Activated naive CD4-positive, alpha-beta T cell treated with anti-CD3 and anti-CD28 coated beads for 36 hours (primary cell): ENCODE measurements around the gene LHFPL3. TPM values are rescaled to one million over a fixed set of nuclear protein-coding genes. Genes with fewer than 3 reads are reported as not detected.
"Not testable (repeated sequence)": the region's sequence is repeated elsewhere in the genome, so short reads cannot be mapped to it uniquely, and the experiment has no call there.

Experiments
- CTCF ChIA-PET: fragments of 350-600 bp; sonication (Branson Sonifier 250); formaldehyde crosslinking; loops from one replicate; lab custom pipeline; 2021; ENCODE audit warnings: antibody characterized with exemption; lab: Charles Lee
- DNase-seq: peaks from one replicate; pipeline ENCODE4 v3.0.0-alpha.2; 2020
- H3K27ac Mint-ChIP-seq: one replicate; pipeline ENCODE4 v1.8.0; 2021; ENCODE audit warnings: mild to moderate bottlenecking, mixed read lengths
- H3K27me3 Mint-ChIP-seq: one replicate; pipeline ENCODE4 v1.8.0; 2021; ENCODE audit warnings: low read depth, mixed read lengths
- H3K36me3 Mint-ChIP-seq: one replicate; pipeline ENCODE4 v1.8.0; 2021; ENCODE audit warnings: low read depth, mixed read lengths
- H3K4me1 Mint-ChIP-seq: one replicate; pipeline ENCODE4 v1.8.0; 2021; ENCODE audit warnings: low read depth, mixed read lengths
- H3K4me3 Mint-ChIP-seq: one replicate; pipeline ENCODE4 v1.8.0; 2021; ENCODE audit warnings: mild to moderate bottlenecking, moderate library complexity, mixed read lengths
- H3K9me3 Mint-ChIP-seq: one replicate; pipeline ENCODE4 v1.8.0; 2021; ENCODE audit warnings: mixed read lengths
- intact Hi-C: fragments of 100-400 bp; cut with micrococcal nuclease; formaldehyde crosslinking; loops from one replicate; pipeline ENCODE4 v1.15.1; 2023
- total RNA-seq, 2 experiments: library from RNA; stranded (reverse); gene quantifications; one replicate each; pipeline ENCODE4 v1.2.3, GENCODE V29; 2021

The LHFPL3 gene
- total RNA-seq, 2 experiments from 2014 or later: not detected

DNA sequence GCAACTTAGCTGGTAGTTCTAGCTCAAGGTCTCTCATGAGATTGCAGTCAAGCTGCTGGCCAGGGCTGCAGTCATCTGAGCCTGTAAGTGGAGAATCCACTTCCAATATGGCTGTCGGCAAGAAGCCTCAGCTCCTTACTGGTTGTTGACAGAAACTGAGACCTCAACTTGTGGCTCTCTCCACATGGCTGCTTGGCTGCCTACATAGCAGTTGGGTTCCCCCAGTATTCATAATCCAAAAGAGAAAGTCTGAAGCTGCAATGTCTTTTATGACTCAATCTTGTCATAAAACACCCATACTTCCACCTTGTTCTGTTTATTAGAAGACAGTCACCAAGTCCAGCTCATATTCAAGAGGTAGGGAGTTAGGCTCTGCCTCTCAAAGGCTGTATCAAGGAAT, 350.7 kb downstream of the LHFPL3 start:
- no peak for DNase-seq
- CTCF ChIA-PET: no interaction called here
- Mint-ChIP-seq H3K27me3 (peaks cover 13% of the 10 kb centered on the region), H3K4me1 (no peaks in the 10 kb centered on the region), H3K36me3 (no peaks in the 10 kb centered on the region), H3K27ac (no peak overlapping the region), H3K9me3 (no peaks in the 10 kb centered on the region), H3K4me3 (no peak overlapping the region)
- intact Hi-C loops: no loop called here

DNA sequence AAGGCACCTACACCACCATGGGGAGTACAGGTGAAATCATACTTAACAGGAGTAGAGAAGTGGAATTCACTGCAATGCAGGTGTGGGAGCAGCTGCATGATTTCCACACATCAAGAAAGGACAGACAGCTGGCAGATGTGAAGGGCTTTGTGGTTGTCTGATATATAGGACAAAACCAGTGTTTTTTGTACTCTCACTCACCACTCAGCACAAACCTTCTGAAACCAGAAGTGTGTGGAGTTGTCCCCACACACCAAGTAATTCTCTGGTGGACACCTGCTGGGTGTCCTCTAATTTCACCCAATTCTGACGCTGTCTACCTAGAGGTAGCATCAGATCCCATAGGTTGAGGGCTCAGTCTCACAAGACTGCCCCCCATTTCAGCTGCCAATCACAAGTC, 357.9 kb downstream of the LHFPL3 start:
- H3K27ac Mint-ChIP-seq: no peak overlapping the region
- DNase-seq: no peak
- intact Hi-C loops: no loop called here
- H3K4me3 Mint-ChIP-seq: no peak overlapping the region
- no peaks in the 10 kb centered on the region for H3K9me3 Mint-ChIP-seq
- H3K27me3 Mint-ChIP-seq: peaks cover 3% of the 10 kb centered on the region
- CTCF ChIA-PET: no interaction called here
- no peaks in the 10 kb centered on the region for H3K4me1 Mint-ChIP-seq
- no peaks in the 10 kb centered on the region for H3K36me3 Mint-ChIP-seq

DNA sequence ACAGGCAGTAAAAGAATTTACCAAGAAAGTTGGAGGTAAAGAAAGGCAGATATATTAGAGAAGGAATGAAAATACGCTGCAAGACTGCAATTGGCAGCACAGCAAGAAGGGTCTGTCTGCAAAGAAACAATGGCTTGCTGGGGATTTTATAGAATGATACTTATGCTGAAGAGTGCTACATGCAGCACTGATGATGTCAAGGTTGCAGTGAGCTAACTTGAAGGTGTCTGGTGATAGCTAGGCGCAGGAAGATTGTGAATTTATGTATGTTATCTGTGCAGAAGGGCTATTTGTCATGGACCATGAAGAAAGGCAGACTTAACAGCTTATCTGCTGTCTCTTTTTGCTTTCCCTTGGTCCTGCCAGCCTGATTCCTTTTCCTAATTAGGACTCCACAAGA, 366.3 kb downstream of the LHFPL3 start:
- no peaks in the 10 kb centered on the region for H3K4me1 Mint-ChIP-seq
- no peak for DNase-seq
- no peaks in the 10 kb centered on the region for H3K27me3 Mint-ChIP-seq
- H3K36me3 Mint-ChIP-seq: no peaks in the 10 kb centered on the region
- no peak overlapping the region for H3K4me3 Mint-ChIP-seq
- intact Hi-C loops: no loop called here
- H3K27ac Mint-ChIP-seq: no peak overlapping the region
- no peaks in the 10 kb centered on the region for H3K9me3 Mint-ChIP-seq
- CTCF ChIA-PET: no interaction called here

DNA sequence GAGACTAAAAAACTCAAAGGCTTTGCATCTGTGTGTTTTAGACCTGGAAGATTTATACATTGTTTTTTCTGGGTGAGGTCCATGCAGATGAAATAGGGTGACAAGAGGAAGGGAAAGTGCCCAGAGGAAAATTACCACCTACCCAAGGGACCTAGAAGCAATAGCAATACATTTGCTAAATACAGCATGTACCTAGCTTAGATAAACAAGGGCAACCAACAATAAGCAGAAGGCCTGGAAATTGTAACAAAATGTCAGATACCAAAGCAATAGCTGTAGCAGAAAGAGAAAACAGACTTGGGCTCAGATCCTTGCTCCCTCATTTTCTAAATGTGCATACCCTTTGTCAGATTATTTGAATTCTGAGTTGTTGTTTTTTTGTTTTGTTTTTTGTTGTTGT, 367.2 kb downstream of the LHFPL3 start:
- Mint-ChIP-seq H3K27ac (no peak overlapping the region), H3K9me3 (no peaks in the 10 kb centered on the region), H3K36me3 (no peaks in the 10 kb centered on the region), H3K27me3 (no peaks in the 10 kb centered on the region), H3K4me1 (no peaks in the 10 kb centered on the region), H3K4me3 (no peak overlapping the region)
- intact Hi-C loops: no loop called here
- no peak for DNase-seq
- CTCF ChIA-PET: no interaction called here

DNA sequence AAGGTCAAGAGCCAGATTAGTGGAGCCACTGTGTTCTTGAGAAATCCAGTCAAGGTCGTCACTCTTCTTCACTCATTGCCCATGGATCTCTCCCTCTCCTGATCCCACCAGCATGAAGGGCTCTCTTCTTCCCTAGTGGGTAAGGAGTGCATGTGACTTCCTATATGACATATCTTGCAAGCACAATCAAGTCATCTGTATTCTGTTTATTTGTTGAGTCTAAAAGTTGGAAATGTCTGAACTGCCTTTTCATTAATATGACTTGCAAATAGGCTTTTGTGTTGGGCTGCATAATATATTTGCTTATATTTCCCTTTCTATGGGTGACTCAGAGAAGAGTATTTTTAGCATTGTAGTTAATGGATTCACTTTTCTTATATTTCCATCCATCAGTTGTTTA, 371.9 kb downstream of the LHFPL3 start:
- CTCF ChIA-PET: no interaction called here
- H3K9me3 Mint-ChIP-seq: no peaks in the 10 kb centered on the region
- intact Hi-C loops: no loop called here
- no peak overlapping the region for H3K27ac Mint-ChIP-seq
- H3K4me1 Mint-ChIP-seq: no peaks in the 10 kb centered on the region
- no peaks in the 10 kb centered on the region for H3K27me3 Mint-ChIP-seq
- H3K36me3 Mint-ChIP-seq: no peaks in the 10 kb centered on the region
- H3K4me3 Mint-ChIP-seq: no peak overlapping the region
- DNase-seq: no peak

DNA sequence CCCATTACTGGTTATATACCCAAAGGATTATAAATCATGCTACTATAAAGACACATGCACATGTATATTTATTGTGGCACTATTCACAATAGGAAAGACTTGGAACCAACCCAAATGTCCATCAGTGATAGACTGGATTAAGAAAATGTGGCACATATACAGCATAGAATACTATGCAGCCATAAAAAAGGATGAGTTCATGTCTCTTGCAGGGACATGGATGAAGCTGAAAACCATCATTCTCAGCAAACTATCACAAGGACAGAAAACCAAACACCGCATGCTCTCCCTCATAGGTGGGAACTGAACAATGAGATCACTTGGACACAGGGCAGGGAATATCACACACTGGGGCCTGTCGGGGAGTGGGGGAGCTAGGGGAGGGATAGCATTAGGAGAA, 392.6 kb downstream of the LHFPL3 start:
- H3K27ac Mint-ChIP-seq, H3K9me3 Mint-ChIP-seq, H3K4me3 Mint-ChIP-seq, H3K27me3 Mint-ChIP-seq, H3K36me3 Mint-ChIP-seq, DNase-seq, CTCF ChIA-PET, H3K4me1 Mint-ChIP-seq: not testable (repeated sequence)
- intact Hi-C loops: loop anchor here (10.0 kb wide), 1 partner anchor 124 kb away; no protein-coding TSS in a partner anchor

DNA sequence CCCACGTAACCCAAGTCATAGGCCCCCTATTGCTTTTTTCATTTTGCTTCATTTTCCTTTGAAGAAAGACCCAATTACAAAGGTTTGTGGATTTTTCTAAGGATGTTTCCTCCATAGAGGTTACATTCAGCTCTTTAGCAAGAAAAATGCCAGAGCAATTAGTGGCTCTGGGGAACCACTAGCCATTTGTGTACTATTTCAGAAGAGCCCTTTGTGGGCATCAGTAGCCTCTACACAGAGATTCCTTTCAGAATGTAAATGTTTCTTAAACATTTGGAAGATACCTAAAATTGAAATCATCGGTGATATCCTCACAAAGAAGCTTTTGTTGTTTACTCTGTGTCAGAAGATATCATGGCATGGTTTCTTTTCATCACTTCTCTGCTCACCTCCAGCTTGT, 394.6 kb downstream of the LHFPL3 start:
- Mint-ChIP-seq H3K27ac (no peak overlapping the region), H3K4me3 (no peak overlapping the region), H3K36me3 (no peaks in the 10 kb centered on the region), H3K27me3 (no peaks in the 10 kb centered on the region), H3K9me3 (no peaks in the 10 kb centered on the region), H3K4me1 (no peaks in the 10 kb centered on the region)
- CTCF ChIA-PET: no interaction called here
- intact Hi-C loops: loop anchor here (10.0 kb wide), 1 partner anchor 122 kb away; no protein-coding TSS in a partner anchor
- DNase-seq: no peak

DNA sequence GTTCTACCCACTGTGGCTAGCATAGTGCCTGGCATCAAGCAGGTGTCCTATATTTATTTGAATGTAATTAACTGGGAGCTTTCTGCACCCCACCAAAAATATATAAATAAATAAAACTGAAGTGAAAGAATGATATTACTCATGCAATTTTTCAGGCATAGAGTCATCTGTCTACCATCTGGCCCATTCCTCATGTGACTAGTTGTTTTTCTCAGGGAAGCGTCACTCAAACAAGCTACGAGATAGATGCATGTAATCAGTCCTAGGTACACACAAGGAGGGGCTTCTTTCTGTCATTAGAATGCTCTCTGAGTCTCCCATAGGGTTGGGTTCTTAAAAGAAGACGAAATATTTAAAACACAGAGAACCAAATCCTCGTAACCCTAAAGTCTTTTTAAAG, 430.1 kb downstream of the LHFPL3 start:
- H3K36me3 Mint-ChIP-seq: no peaks in the 10 kb centered on the region
- no peak overlapping the region for H3K4me3 Mint-ChIP-seq
- H3K9me3 Mint-ChIP-seq: no peaks in the 10 kb centered on the region
- intact Hi-C loops: no loop called here
- H3K27ac Mint-ChIP-seq: no peak overlapping the region
- peaks cover 13% of the 10 kb centered on the region for H3K27me3 Mint-ChIP-seq
- no peaks in the 10 kb centered on the region for H3K4me1 Mint-ChIP-seq
- CTCF ChIA-PET: interaction anchor here (0.6 kb wide), 1 partner anchor 13 kb away, joined by 3 read pairs; no protein-coding TSS in a partner anchor
- no peak for DNase-seq

DNA sequence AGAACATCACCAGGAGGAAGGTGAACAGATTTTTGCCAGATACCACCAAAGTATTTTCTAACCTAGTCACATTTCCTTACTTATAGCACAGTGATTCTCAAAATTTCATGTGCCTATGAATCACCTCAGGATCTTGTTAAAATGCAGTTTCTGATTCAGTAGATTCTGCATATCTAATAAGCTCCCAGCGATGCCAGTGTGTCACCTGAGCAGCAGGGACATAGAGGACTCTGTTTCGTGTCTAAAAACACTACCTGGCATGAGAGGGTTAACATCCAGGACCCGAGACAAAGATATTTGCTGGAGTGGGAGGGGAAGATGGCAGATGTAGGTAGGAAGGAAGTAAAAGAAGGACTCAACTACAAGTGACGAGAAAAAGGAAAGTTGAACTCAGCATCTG, 433.5 kb downstream of the LHFPL3 start:
- no peak overlapping the region for H3K4me3 Mint-ChIP-seq
- DNase-seq: no peak
- peaks cover 4% of the 10 kb centered on the region for H3K27me3 Mint-ChIP-seq
- no peaks in the 10 kb centered on the region for H3K4me1 Mint-ChIP-seq
- no peak overlapping the region for H3K27ac Mint-ChIP-seq
- H3K9me3 Mint-ChIP-seq: no peaks in the 10 kb centered on the region
- intact Hi-C loops: no loop called here
- CTCF ChIA-PET: interaction anchor here (0.6 kb wide), 1 partner anchor 118 kb away, joined by 3 read pairs; no protein-coding TSS in a partner anchor
- no peaks in the 10 kb centered on the region for H3K36me3 Mint-ChIP-seq

DNA sequence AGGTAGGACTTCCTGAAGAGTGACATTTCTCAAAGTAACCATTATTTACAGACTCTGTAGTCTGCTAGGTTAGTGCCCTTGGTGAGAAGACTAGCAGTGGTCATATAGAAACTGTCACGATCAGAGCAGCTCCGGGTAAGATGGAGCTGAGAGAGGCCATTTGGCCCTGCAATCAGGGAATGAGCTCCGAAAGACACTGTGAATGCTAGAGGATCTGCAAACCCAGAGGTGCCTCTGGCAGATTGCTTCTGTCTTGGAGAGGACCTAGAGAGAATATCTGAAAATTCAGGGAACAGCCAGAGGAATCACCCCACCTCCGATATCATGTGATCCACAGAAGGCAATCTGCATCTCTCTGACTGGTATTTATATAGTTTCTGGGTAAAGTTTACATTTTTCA, 438.7 kb downstream of the LHFPL3 start:
- no peaks in the 10 kb centered on the region for H3K4me1 Mint-ChIP-seq
- peaks cover 2% of the 10 kb centered on the region for H3K27me3 Mint-ChIP-seq
- CTCF ChIA-PET: no interaction called here
- H3K9me3 Mint-ChIP-seq: no peaks in the 10 kb centered on the region
- no peak overlapping the region for H3K27ac Mint-ChIP-seq
- intact Hi-C loops: no loop called here
- DNase-seq: no peak
- H3K4me3 Mint-ChIP-seq: no peak overlapping the region
- no peaks in the 10 kb centered on the region for H3K36me3 Mint-ChIP-seq

DNA sequence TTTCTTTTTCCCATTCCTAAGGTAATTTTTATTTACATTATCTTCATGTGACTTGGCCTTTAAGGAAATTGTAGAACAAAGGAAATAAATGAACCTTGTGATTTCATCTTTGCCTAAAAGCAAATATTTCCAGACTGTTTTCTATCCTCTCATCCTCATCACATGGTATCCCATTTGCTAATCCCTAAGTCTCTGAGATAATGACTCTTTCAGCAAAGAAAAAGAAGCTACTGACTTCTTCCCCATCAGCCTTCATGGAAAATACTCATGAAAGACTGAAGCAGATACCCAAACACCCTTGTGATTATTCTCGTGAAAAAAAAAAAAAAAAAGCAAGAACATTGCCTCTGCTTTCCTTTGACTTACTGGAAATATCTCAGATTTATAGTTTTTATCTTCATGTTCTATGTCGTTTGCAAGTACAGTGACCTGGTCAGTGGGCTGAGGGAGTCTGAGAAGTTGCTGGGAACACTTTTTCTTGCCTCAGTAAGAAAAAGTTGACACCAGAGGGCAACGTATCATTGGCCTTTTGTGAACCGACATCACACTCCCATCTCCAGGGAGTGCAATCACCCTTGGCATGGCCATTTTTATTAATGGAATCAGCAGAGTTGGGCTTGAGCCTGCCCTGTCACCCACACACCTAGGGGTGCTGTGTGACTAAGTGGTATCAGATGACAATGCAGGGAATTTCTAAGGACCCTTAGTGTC, 439.6 kb downstream of the LHFPL3 start:
- no peaks in the 10 kb centered on the region for H3K9me3 Mint-ChIP-seq
- no peak overlapping the region for H3K27ac Mint-ChIP-seq
- H3K36me3 Mint-ChIP-seq: no peaks in the 10 kb centered on the region
- CTCF ChIA-PET: no interaction called here
- peaks cover 6% of the 10 kb centered on the region for H3K27me3 Mint-ChIP-seq
- no peak for DNase-seq
- intact Hi-C loops: no loop called here
- H3K4me3 Mint-ChIP-seq: no peak overlapping the region
- no peaks in the 10 kb centered on the region for H3K4me1 Mint-ChIP-seq

DNA sequence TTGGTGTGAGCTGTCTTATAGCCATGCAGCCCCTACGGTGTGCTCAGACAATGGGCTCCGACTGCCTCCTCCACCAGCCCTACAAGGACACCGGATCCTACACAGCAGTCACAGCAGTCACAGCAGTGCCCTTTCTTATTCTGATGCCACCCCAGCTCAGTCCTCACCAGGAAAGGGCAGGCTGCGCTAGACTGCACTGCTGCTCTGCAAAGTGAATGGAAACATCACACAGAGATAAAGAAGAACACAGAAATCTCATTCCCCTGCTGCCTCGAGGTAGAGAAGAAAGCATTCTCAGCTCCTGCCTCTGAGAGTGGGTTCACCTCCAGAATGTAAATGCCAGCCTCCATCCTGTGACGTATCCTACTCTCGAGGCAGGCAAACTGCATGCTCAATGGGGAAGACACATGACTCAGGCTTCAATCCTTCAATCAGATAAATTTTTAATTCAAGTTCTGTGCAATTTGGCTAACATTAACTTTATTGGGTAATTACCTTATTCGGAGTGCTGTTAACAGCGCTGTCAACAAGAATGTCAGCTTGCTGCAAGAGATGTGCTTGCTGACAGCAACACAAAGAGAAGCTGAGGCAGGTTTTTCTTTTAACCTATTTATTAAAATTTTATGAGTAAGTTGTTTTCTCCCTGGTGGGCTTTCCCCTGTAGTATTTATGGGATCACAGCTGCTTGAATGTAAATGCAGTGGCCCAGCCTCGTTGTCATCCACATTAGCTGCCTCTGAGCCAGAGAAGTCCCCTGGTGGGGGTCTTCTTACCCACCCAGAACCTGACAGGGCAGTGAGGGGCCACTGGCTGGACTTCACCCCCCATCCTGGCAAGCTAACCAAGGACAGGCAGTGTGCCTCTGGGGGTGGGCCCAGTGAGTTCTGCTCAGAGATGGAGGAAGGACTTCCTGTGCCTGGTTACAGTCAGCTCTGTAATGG, 444.3 kb downstream of the LHFPL3 start:
- no peaks in the 10 kb centered on the region for H3K4me1 Mint-ChIP-seq
- no peaks in the 10 kb centered on the region for H3K36me3 Mint-ChIP-seq
- no peak for DNase-seq
- H3K9me3 Mint-ChIP-seq: no peaks in the 10 kb centered on the region
- H3K4me3 Mint-ChIP-seq: no peak overlapping the region
- H3K27me3 Mint-ChIP-seq: peaks cover 8% of the 10 kb centered on the region
- intact Hi-C loops: no loop called here
- CTCF ChIA-PET: no interaction called here
- H3K27ac Mint-ChIP-seq: no peak overlapping the region

DNA sequence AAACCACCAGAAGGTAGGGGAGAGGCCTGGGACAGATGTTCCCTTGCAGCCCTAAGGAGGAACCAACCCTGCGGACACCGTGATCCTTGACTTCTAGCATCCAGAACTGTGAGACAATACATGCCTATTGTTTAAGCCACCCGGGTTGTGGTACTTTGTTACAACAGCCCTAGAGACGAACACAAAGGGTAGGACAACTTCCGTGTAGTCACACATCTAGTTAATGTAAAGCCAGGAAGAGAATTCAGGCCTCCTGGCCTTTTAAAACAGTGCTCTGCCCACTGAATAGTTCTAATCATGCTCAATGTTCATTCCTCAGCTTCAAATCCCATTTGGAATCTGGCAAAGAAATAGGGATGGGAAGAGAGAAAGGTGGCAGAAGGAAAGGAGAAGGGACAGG, 445.4 kb downstream of the LHFPL3 start:
- CTCF ChIA-PET: no interaction called here
- DNase-seq: no peak
- peaks cover 8% of the 10 kb centered on the region for H3K27me3 Mint-ChIP-seq
- no peaks in the 10 kb centered on the region for H3K4me1 Mint-ChIP-seq
- no peak overlapping the region for H3K4me3 Mint-ChIP-seq
- intact Hi-C loops: no loop called here
- no peaks in the 10 kb centered on the region for H3K9me3 Mint-ChIP-seq
- no peak overlapping the region for H3K27ac Mint-ChIP-seq
- no peaks in the 10 kb centered on the region for H3K36me3 Mint-ChIP-seq
